DND-41 (cell line): Measurements from ENCODE around the gene ATAT1.
A peak's percentile ranks its signal among the peaks of the same experiment; 100 is the strongest.
"Not testable (repeated sequence)": the region's sequence is repeated elsewhere in the genome, so short reads cannot be mapped to it uniquely, and the experiment has no call there.

Experiments used
- ATAC-seq: fragments of 200-7000 bp; cut with Tn5 transposase; 3 replicates; pipeline ENCODE4 v1.9.1; 2021; ENCODE audit warnings: low read depth; ENCODE audit not compliant: insufficient read depth
- DNase-seq: peaks from one replicate; pipeline ENCODE4 v3.0.0-alpha.2; 2020
- H2AFZ ChIP-seq: 2 replicates; pipeline ENCODE4 v1.6.0; 2012; ENCODE audit warnings: low read depth, low read length
- H3K27ac ChIP-seq: 2 replicates; pipeline ENCODE4 v1.5.1; 2012; ENCODE audit warnings: low read length, inconsistent platforms
- H3K27me3 ChIP-seq: fragments of 200-600 bp; sonication (generic); 2 replicates; pipeline ENCODE4 v1.6.0; 2012; ENCODE audit warnings: low read length, mild to moderate bottlenecking, inconsistent platforms; ENCODE audit not compliant: insufficient read depth, poor library complexity
- H3K36me3 ChIP-seq: 2 replicates; pipeline ENCODE4 v1.5.1; 2012; ENCODE audit warnings: low read length, inconsistent platforms; ENCODE audit not compliant: insufficient read depth
- H3K4me1 ChIP-seq: 2 replicates; pipeline ENCODE4 v1.5.1; 2012; ENCODE audit warnings: mild to moderate bottlenecking, low read length; ENCODE audit not compliant: insufficient read depth
- H3K4me2 ChIP-seq: 2 replicates; pipeline ENCODE4 v1.6.0; 2012; ENCODE audit warnings: mild to moderate bottlenecking, moderate library complexity, low read length, inconsistent platforms; ENCODE audit not compliant: insufficient read depth
- H3K4me3 ChIP-seq, 2 experiments: fragments of 200-600 bp in 1 of 2; shearing (Covaris generic) in 1 of 2; 2 replicates each; pipeline ENCODE4 v1.5.1; 2012 to 2016; ENCODE audit warnings: inconsistent platforms in 2 of 2, low read length in 2 of 2, mild to moderate bottlenecking in 2 of 2, low read depth in 1 of 2, moderate library complexity in 1 of 2
- H3K79me2 ChIP-seq: 2 replicates; pipeline ENCODE4 v1.6.0; 2012; ENCODE audit warnings: low read length, inconsistent platforms; ENCODE audit not compliant: insufficient read depth
- H3K9ac ChIP-seq: 2 replicates; pipeline ENCODE4 v1.6.0; 2012; ENCODE audit warnings: low read depth, mild to moderate bottlenecking, inconsistent platforms, low read length, moderate library complexity
- H3K9me3 ChIP-seq: 2 replicates; pipeline ENCODE4 v1.5.1; 2012; ENCODE audit warnings: low read length, moderate library complexity, mild to moderate bottlenecking, inconsistent platforms; ENCODE audit not compliant: insufficient read depth, severe bottlenecking
- H4K20me1 ChIP-seq: 2 replicates; pipeline ENCODE4 v1.6.0; 2012; ENCODE audit warnings: low read length; ENCODE audit not compliant: insufficient read depth
- EZH2 ChIP-seq: IDR thresholded peaks from 3 replicates; pipeline ENCODE4 v1.6.1; 2012; ENCODE audit warnings: borderline replicate concordance, low read depth, mild to moderate bottlenecking, moderate library complexity, low read length, inconsistent platforms; ENCODE audit not compliant: severe bottlenecking
- TF ChIP-seq, protein P1 (sequence below): IDR thresholded peaks from 2 replicates; pipeline ENCODE4 v1.5.1; 2012; ENCODE audit warnings: borderline replicate concordance, low read length, moderate library complexity, mild to moderate bottlenecking; ENCODE audit not compliant: poor library complexity, severe bottlenecking; ENCODE audit errors: extremely low read depth

The ATAT1 gene

GRCh38 chr6:30592287-30592686 lies 34.4 kb upstream of the ATAT1 start:
- H3K9me3 ChIP-seq: no peaks in the 10 kb centered on the region
- peaks cover 29% of the 10 kb centered on the region for H3K79me2 ChIP-seq
- TF ChIP-seq, protein P1, sequence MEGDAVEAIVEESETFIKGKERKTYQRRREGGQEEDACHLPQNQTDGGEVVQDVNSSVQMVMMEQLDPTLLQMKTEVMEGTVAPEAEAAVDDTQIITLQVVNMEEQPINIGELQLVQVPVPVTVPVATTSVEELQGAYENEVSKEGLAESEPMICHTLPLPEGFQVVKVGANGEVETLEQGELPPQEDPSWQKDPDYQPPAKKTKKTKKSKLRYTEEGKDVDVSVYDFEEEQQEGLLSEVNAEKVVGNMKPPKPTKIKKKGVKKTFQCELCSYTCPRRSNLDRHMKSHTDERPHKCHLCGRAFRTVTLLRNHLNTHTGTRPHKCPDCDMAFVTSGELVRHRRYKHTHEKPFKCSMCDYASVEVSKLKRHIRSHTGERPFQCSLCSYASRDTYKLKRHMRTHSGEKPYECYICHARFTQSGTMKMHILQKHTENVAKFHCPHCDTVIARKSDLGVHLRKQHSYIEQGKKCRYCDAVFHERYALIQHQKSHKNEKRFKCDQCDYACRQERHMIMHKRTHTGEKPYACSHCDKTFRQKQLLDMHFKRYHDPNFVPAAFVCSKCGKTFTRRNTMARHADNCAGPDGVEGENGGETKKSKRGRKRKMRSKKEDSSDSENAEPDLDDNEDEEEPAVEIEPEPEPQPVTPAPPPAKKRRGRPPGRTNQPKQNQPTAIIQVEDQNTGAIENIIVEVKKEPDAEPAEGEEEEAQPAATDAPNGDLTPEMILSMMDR: no peak
- TF ChIP-seq EZH2: no peak
- no peaks in the 10 kb centered on the region for H3K27me3 ChIP-seq
- no peak overlapping the region for H3K9ac ChIP-seq
- H3K4me3 ChIP-seq: no peak overlapping the region
- no peak for DNase-seq
- no peak for ATAC-seq
- no peak overlapping the region for H3K27ac ChIP-seq
- H3K4me2 ChIP-seq: no peak overlapping the region
- no peak overlapping the region for H2AFZ ChIP-seq
- H3K4me1 ChIP-seq: no peaks in the 10 kb centered on the region
- peaks cover 79% of the 10 kb centered on the region for H3K36me3 ChIP-seq
- H4K20me1 ChIP-seq: peaks cover 20% of the 10 kb centered on the region

- peak; percentile 83 for DNase-seq
- not testable (repeated sequence) for H3K9me3 ChIP-seq
- TF ChIP-seq, protein P1: peak; percentile 89
Observed at GRCh38 chr6:30597315-30598144, 29.1 kb upstream of the ATAT1 start.

DNA sequence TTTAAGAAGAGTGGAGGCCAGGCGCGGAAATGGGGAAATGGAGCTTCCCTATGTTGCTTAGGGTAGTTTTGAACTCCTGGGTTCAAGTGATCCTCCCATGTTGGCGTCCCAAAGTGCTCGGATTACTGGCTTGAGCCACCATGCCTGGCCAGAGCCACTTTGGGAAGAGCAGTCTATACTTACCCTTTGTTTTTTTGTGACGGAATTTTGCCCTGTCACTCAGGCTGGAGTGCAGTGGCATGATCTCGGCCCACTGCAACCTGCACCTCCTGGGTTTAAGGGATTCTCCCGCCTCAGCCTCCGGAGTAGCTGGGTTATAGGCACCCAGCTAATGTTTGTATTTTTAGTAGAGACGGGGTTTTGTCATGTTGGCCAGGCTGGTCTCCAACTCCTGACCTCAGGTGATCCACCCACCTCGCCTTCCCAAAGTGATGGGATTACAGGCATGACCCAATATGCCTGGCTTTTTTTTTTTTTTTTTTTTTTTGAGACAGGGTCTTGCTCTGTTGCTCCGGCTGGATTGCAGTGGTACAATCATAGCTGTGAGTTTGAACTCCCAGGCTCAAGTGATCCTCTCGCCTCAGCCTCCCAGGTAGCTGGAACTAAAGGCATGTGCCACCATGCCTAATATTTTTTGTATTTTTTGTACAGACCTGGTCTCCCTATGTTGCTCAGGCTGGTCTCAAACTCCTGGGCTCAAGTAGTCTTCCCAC lies 27.6 kb upstream of the ATAT1 start:
- H3K79me2 ChIP-seq: no peaks in the 10 kb centered on the region
- H3K4me1 ChIP-seq: no peaks in the 10 kb centered on the region
- TF ChIP-seq EZH2: no peak
- H3K4me2 ChIP-seq: no peak overlapping the region
- no peak overlapping the region for H3K27ac ChIP-seq
- no peak overlapping the region for H2AFZ ChIP-seq
- H3K27me3 ChIP-seq: no peaks in the 10 kb centered on the region
- peaks cover 38% of the 10 kb centered on the region for H4K20me1 ChIP-seq
- H3K36me3 ChIP-seq: peaks cover 55% of the 10 kb centered on the region
- no peak overlapping the region for H3K9ac ChIP-seq
- no peaks in the 10 kb centered on the region for H3K9me3 ChIP-seq
- ATAC-seq (no peak), DNase-seq (no peak)
- no peak overlapping the region for H3K4me3 ChIP-seq

More at GRCh38 chr6:30597315-30598144, 29.1 kb upstream of the ATAT1 start:
- not testable (repeated sequence) for H3K9ac ChIP-seq, H3K4me2 ChIP-seq, H3K79me2 ChIP-seq, H3K27ac ChIP-seq, H3K4me1 ChIP-seq, H3K27me3 ChIP-seq, H2AFZ ChIP-seq, H3K4me3 ChIP-seq
- peak; percentile 82 for ATAC-seq
- peaks cover 52% of the 10 kb centered on the region for H3K36me3 ChIP-seq
- peaks cover 29% of the 10 kb centered on the region for H4K20me1 ChIP-seq
